GM12878 (cell line): ENCODE results near the gene FBLN5. TPM values are rescaled to one million over a fixed set of nuclear protein-coding genes. Genes with fewer than 3 reads are reported as not detected.

ENCODE experiments used
- ATAC-seq: fragments of 200-7000 bp; cut with Tn5 transposase; 3 replicates; pipeline ENCODE4 v1.9.1; 2020; ENCODE audit warnings: mild to moderate bottlenecking, moderate library complexity
- BruUV-seq: library from RNA; stranded (reverse); fragments of 400-500 nt; replicated peaks from 2 replicates; lab custom pipeline; 2021; lab: Mats Ljungman, UMichigan
- CTCF ChIA-PET: fragments of 300-600 bp; sonication (Branson Sonifier 250); formaldehyde crosslinking; extraction: SDS; loops from one replicate; lab custom pipeline; 2021; ENCODE audit warnings: inconsistent platforms; lab: Yijun Ruan, JAX
- POLR2A ChIA-PET: fragments of 350-600 bp; formaldehyde crosslinking; extraction: SDS; loops from one replicate; lab custom pipeline; 2021; ENCODE audit warnings: inconsistent platforms; lab: Charles Lee
- RAD21 ChIA-PET: fragments of 300-600 bp; sonication (Branson Sonifier 250); formaldehyde crosslinking; loops from one replicate; lab custom pipeline; 2023; ENCODE audit warnings: antibody characterized with exemption; ENCODE audit not compliant: unreplicated experiment; lab: Charles Lee
- SMC1A ChIA-PET: fragments of 300-600 bp; sonication (Branson Sonifier 250); formaldehyde crosslinking; loops from one replicate; lab custom pipeline; 2023; ENCODE audit not compliant: unreplicated experiment, uncharacterized antibody; lab: Charles Lee
- DNase-seq: peaks from one replicate; pipeline ENCODE4 v3.0.0-alpha.2; 2011; ENCODE audit warnings: low read depth, low spot score
- FAIRE-seq: peaks from 3 replicates; lab custom pipeline; 2011; peaks lifted over from hg19 to GRCh38; lab: Jason Lieb, UNC
- H2AFZ ChIP-seq: 2 replicates; pipeline ENCODE4 v1.6.0; 2011; ENCODE audit warnings: low read depth, low read length, control low read depth; ENCODE audit not compliant: control insufficient read depth
- H3K27ac ChIP-seq: 2 replicates; pipeline ENCODE4 v1.5.1; 2011; ENCODE audit warnings: control low read depth; ENCODE audit not compliant: control insufficient read depth, insufficient read depth
- H3K27me3 ChIP-seq, 2 experiments: replicated peaks in 1 of 2; 2 replicates each; pipeline versions ENCODE4 v1.6.0 to v1.6.1; 2011; ENCODE audit warnings: low read length in 1 of 2; ENCODE audit not compliant: control insufficient read depth in 2 of 2, insufficient read depth in 2 of 2
- H3K36me3 ChIP-seq, 2 experiments: 2 replicates each; pipeline ENCODE4 v1.5.1; 2011; ENCODE audit warnings: low read length in 1 of 2; ENCODE audit not compliant: control insufficient read depth in 2 of 2, insufficient read depth in 2 of 2
- H3K4me1 ChIP-seq: 2 replicates; pipeline ENCODE4 v1.6.1; 2011; ENCODE audit warnings: mild to moderate bottlenecking, low read length, moderate library complexity, mixed read lengths; ENCODE audit not compliant: control insufficient read depth, insufficient read depth
- H3K4me2 ChIP-seq: 2 replicates; pipeline ENCODE4 v1.6.0; 2011; ENCODE audit warnings: control low read depth; ENCODE audit not compliant: control insufficient read depth, insufficient read depth
- H3K4me3 ChIP-seq: fragments of 200-600 bp; sonication (generic); 2 replicates; pipeline ENCODE4 v1.5.1; 2016
- H3K79me2 ChIP-seq: 2 replicates; pipeline ENCODE4 v1.6.0; 2011; ENCODE audit warnings: low read length; ENCODE audit not compliant: control insufficient read depth, insufficient read depth
- H3K9ac ChIP-seq: 2 replicates; pipeline ENCODE4 v1.8.0; 2011; ENCODE audit warnings: low read length, control low read depth, mixed read lengths; ENCODE audit not compliant: control insufficient read depth, insufficient read depth
- H3K9me3 ChIP-seq: replicated peaks from 3 replicates; pipeline ENCODE4 v1.5.1; 2011; ENCODE audit warnings: mild to moderate bottlenecking, low read length; ENCODE audit not compliant: control insufficient read depth, insufficient read depth
- H4K20me1 ChIP-seq: 2 replicates; pipeline ENCODE4 v1.6.0; 2011; ENCODE audit not compliant: control insufficient read depth, insufficient read depth
- ASH2L ChIP-seq: fragments of 300-600, 200-600 bp; sonication (generic); IDR thresholded peaks from 2 replicates; pipeline ENCODE4 v1.6.1; 2017; ENCODE audit warnings: low read depth, mild to moderate bottlenecking, borderline replicate concordance
- ATF2 ChIP-seq: IDR thresholded peaks from 2 replicates; pipeline ENCODE4 v1.6.1; 2012; ENCODE audit warnings: low read length, inconsistent platforms
- CHD1 ChIP-seq: IDR thresholded peaks from 2 replicates; pipeline ENCODE4 v1.6.1; 2012; ENCODE audit warnings: low read depth, low read length, improper control_type of control experiment
- CHD2 ChIP-seq: IDR thresholded peaks from 2 replicates; pipeline ENCODE4 v1.6.1; 2011; ENCODE audit warnings: low read depth, low read length, improper control_type of control experiment, borderline replicate concordance
- HCFC1 ChIP-seq: fragments of 150-350 bp; IDR thresholded peaks from 2 replicates; pipeline ENCODE4 v1.6.1; 2014; ENCODE audit warnings: low read length
- HDGF ChIP-seq: fragments of 450-650 bp; IDR thresholded peaks from 2 replicates; pipeline ENCODE4 v1.6.1; 2016; ENCODE audit warnings: antibody characterized with exemption
- KAT2A ChIP-seq: conservative IDR thresholded peaks from 2 replicates; pipeline ENCODE4 v1.6.1; 2011; ENCODE audit warnings: low read depth, low read length; ENCODE audit not compliant: control insufficient read depth
- MTA2 ChIP-seq: fragments of 450-650 bp; IDR thresholded peaks from 2 replicates; pipeline ENCODE4 v1.6.1; 2016; ENCODE audit warnings: low read depth, mild to moderate bottlenecking, moderate library complexity
- NR2C2 ChIP-seq: IDR thresholded peaks from 2 replicates; pipeline ENCODE4 v1.6.1; 2011; ENCODE audit warnings: borderline replicate concordance, low read depth; ENCODE audit not compliant: control insufficient read depth, insufficient read length
- POLR2A ChIP-seq: IDR thresholded peaks from 2 replicates; pipeline ENCODE4 v1.6.1; 2011; ENCODE audit warnings: low read depth, mild to moderate bottlenecking, low read length
- RB1 ChIP-seq: fragments of 450-650 bp; formaldehyde crosslinking; IDR thresholded peaks from 2 replicates; pipeline ENCODE4 v1.6.1; 2017; ENCODE audit warnings: mild to moderate bottlenecking, borderline replicate concordance
- SMAD5 ChIP-seq: IDR thresholded peaks from 2 replicates; pipeline ENCODE4 v1.6.1; 2016; ENCODE audit warnings: antibody characterized with exemption, low read depth
- ZNF274 ChIP-seq: IDR thresholded peaks from one replicate; pipeline ENCODE4 v1.8.0; 2011; ENCODE audit not compliant: insufficient read length, insufficient read depth
- WGBS: methylation state at CpG from one replicate; pipeline ENCODE4 v1.1.6; 2016; ENCODE audit warnings: low lambda C conversion rate; ENCODE audit not compliant: insufficient replicate concordance, insufficient coverage; ENCODE audit errors: missing lambda C conversion rate; 5-methylcytosine and 5-hydroxymethylcytosine counted together
- in situ Hi-C: fragments of 300-500 bp; cut with MboI; formaldehyde crosslinking; loops from 9 replicates; pipeline ENCODE4 v1.14.3; 2018; ENCODE audit warnings: mixed read lengths
- intact Hi-C: fragments of 100-400 bp; cut with micrococcal nuclease; formaldehyde crosslinking; loops from one replicate; pipeline ENCODE4 v1.14.2; 2022; ENCODE audit not compliant: unreplicated experiment
- polyA plus RNA-seq, 11 experiments: library from polyadenylated mRNA; depleted of rRNA in 4 of 11; unstranded in 6 of 11; stranded (reverse) in 5 of 11; fragments of >200 nt; fragmentation: Nextera tagmentation in 4 of 11; fragmentation: Illumina TruSeq in 1 of 11; extraction: Ambion mirVana in 4 of 11; extraction: Trizol in 1 of 11; gene quantifications; 1 replicate in 1 of 11; 2 replicates in 10 of 11; pipeline versions ENCODE4 v1.2.1 to v1.2.3, GENCODE V29; 2011 to 2016; ENCODE audit warnings: inconsistent platforms in 2 of 11, missing spikeins in 2 of 11, low read depth in 1 of 11
- total RNA-seq, 4 experiments: library from RNA; depleted of rRNA in 3 of 4; stranded (reverse); fragments of >200 nt in 3 of 4; fragmentation: Illumina TruSeq in 1 of 4; extraction: Trizol in 1 of 4; gene quantifications; 2 replicates each; pipeline versions ENCODE4 v1.2.1 to v1.2.3, GENCODE V29; 2013 to 2021

FBLN5 gene
- total and polyA plus RNA-seq, 10 of the 15 experiments (the other 5 are each of a cell fraction or from before 2014, with no cell fraction given), result 0.03 to 0.64 (median 0.24) TPM

GRCh38 chr14:91918186-91918883 is 29.2 kb downstream of the FBLN5 start:
- DNase-seq, result no peak
- no peaks in the 10 kb centered on the region; a peak in 1 of 4 replicates for H3K27me3 ChIP-seq
- H3K27ac ChIP-seq, result no peak overlapping the region
- no peak for FAIRE-seq
- intact Hi-C loops, result no loop called here
- ChIA-PET RAD21 (no interaction called here), CTCF (interaction anchor here (1.2 kb wide), 1 partner anchor 22 kb away, joined by 3 read pairs; no protein-coding TSS in a partner anchor), POLR2A (no interaction called here), SMC1A (no interaction called here)
- in situ Hi-C loops, result no loop called here
- no TSS peak for BruUV-seq
- H3K79me2 ChIP-seq, result no peaks in the 10 kb centered on the region
- H4K20me1 ChIP-seq, result no peaks in the 10 kb centered on the region
- no peak overlapping the region for H3K4me3 ChIP-seq
- H3K9ac ChIP-seq, result no peak overlapping the region
- no peak overlapping the region for H2AFZ ChIP-seq
- TF ChIP-seq HDGF (no peak), KAT2A (0 out of 2 replicates have a peak, but pooled peaks have one; percentile 5)
- TF ChIP-seq, all 136 proteins: peak for 1
- no peaks in the 10 kb centered on the region for H3K36me3 ChIP-seq
- 38% methylated on average over 5 of the region's 5 CpGs for WGBS
- no peak for ATAC-seq
- H3K9me3 ChIP-seq, result no peaks in the 10 kb centered on the region
- no peaks in the 10 kb centered on the region for H3K4me1 ChIP-seq
- H3K4me2 ChIP-seq, result no peak overlapping the region

- in situ Hi-C loops (no loop called here), intact Hi-C loops (no loop called here)
- no peaks in the 10 kb centered on the region for H3K27me3 ChIP-seq
- no peaks in the 10 kb centered on the region for H3K36me3 ChIP-seq
- DNase-seq, result no peak
- POLR2A ChIA-PET, result no interaction called here
- 59% methylated on average over 5 of the region's 5 CpGs for WGBS
- H3K4me3 ChIP-seq, result no peak overlapping the region
- no peaks in the 10 kb centered on the region; the same call in 2 of the 3 replicates for H3K9me3 ChIP-seq
- H3K4me2 ChIP-seq, result no peak overlapping the region
- RAD21 ChIA-PET, result interaction anchor here (0.9 to 1.2 kb wide), 2 partner anchors 85 to 262 kb away, joined by 3 to 5 read pairs; no protein-coding TSS in a partner anchor
- H3K9ac ChIP-seq, result no peak overlapping the region
- SMC1A ChIA-PET, result interaction anchor here (1.0 to 1.7 kb wide), 2 partner anchors 20 to 262 kb away, joined by 3 to 9 read pairs; no protein-coding TSS in a partner anchor
- CTCF ChIA-PET, result interaction anchor here (0.7 to 2.2 kb wide), 7 partner anchors 20 to 263 kb away, joined by 3 to 7 read pairs (median 4); no protein-coding TSS in a partner anchor
- FAIRE-seq, result no peak
- H3K79me2 ChIP-seq, result no peaks in the 10 kb centered on the region
- H3K27ac ChIP-seq, result no peak overlapping the region
- H3K4me1 ChIP-seq, result peaks cover 8% of the 10 kb centered on the region
- H4K20me1 ChIP-seq, result no peaks in the 10 kb centered on the region
- H2AFZ ChIP-seq, result no peak overlapping the region; the same call in 1 of the 2 replicates
- BruUV-seq, result no TSS peak
- ATAC-seq, result no peak
- no peak for TF ChIP-seq ASH2L
- no peak for TF ChIP-seq SMAD5
- no peak for TF ChIP-seq RB1
- no peak for TF ChIP-seq ATF2
- TF ChIP-seq MTA2, result no peak
- no peak for TF ChIP-seq HCFC1
- TF ChIP-seq ZNF274, result no peak
- no peak for TF ChIP-seq NR2C2
- TF ChIP-seq CHD1, result no peak
- TF ChIP-seq CHD2, result no peak
- TF ChIP-seq POLR2A, result no peak
Observed at GRCh38 chr14:91912035-91912434, 35.5 kb downstream of the FBLN5 start.
